HG03521 (cell line): ENCODE results near the gene SEMA4B.
"Not testable (repeated sequence)": the region's sequence is repeated elsewhere in the genome, so short reads cannot be mapped to it uniquely, and the experiment has no call there.

Experiments used
- ATAC-seq: cut with Tn5 transposase; IDR thresholded peaks from one replicate; pipeline ENCODE4 v1.9.1; 2021; ENCODE audit warnings: mild to moderate bottlenecking, moderate library complexity; ENCODE audit not compliant: unreplicated experiment

SEMA4B gene

GRCh38 chr15:90249203-90249863, 48.2 kb downstream of the SEMA4B start, which contains the start of gene TTLL13:
TSS of gene TTLL13 (plus strand) at chr15:90249556. CDS start at chr15:90250631, 1,075 bp downstream.
- no peak for ATAC-seq

DNA sequence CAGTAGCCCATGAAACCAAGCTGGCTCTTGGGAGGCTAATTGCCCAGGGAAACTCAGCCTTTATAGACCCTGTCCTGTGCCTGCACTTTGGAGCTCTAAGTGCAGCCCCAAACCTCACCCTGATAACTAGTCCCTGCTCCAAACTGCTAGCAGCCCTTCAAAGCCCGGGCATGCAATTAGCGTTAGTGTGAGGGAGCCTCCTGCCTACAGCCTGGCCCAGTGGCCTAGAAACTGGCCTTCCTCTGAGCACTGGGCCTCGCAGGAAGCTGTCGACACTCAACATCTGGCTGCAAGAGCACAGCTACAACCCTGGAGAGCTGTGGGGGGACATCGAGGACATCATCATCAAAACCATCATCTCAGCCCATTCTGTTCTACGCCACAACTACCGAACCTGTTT, 56.6 kb downstream of the SEMA4B start:
- ATAC-seq, result no peak

- ATAC-seq, result peak; percentile 77
Observed at GRCh38 chr15:90259524-90259923, 58.4 kb downstream of the SEMA4B start.

GRCh38 chr15:90260731-90261130, 59.6 kb downstream of the SEMA4B start:
- ATAC-seq, result not testable (repeated sequence)

- no peak for ATAC-seq
Observed at GRCh38 chr15:90261811-90262210, 60.7 kb downstream of the SEMA4B start.

GRCh38 chr15:90262426-90262825, 61.3 kb downstream of the SEMA4B start:
- no peak for ATAC-seq

DNA sequence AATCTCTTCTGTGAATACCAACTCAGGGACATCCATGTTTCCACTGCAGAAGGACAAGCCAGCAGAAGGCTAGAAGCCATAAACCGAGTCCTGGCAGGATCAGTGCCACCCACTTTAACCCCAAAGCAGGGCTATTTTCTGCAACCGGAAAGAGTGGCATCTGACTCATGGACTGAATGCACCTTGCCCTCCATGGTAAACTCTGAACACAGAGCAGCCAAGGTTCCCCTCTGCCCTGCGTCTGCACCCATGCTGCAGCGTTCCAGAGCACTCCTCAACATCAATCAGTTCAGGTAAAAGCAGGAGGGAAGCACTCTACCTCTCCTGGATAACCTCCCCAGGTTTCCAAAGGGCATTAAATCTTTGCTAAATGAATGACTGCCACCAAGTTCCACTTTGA, 63.5 kb downstream of the SEMA4B start:
- no peak for ATAC-seq

GRCh38 chr15:90265271-90266060, 64.3 kb downstream of the SEMA4B start, which contains the start of gene NGRN:
TSS of gene NGRN (plus strand) at chr15:90265672. CDS start at chr15:90265713, 41 bp downstream.
- peak; percentile 91 for ATAC-seq

DNA sequence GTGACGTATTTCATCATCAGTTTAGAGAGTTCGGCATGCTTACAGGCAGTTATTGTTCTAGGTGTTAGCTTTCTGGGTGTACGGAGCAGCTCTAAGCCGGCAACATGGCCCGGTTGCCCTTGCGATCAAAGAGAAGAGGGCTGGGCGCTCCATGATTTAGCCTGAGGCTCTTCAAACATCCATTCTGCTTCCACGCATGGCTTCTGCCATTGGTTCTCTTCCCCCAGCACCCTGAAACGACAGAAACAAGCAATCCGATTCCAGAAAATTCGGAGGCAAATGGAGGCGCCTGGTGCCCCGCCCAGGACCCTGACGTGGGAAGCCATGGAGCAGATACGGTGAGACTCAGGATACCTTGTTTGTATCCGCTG, 64.9 kb downstream of the SEMA4B start:
- ATAC-seq, result no peak

DNA sequence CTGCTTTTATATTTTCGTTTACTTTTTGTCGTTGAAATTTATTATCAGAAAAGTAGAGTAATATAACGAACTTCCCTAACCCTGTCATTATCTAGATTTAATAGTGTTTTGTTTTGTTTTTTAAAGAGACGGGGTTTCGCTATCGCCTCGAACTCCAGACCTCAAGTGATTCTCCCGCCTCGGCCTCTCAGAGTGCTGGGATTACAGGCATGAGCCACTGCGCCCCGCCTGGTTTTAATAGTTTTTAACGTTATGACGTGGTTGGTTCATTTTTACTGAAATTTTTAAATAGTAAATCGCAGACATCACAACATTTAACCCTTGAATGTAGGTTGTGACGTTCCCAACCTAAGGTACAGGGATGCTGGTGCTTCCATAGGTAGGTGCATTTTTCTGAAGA, 65.4 kb downstream of the SEMA4B start:
- no peak for ATAC-seq

DNA sequence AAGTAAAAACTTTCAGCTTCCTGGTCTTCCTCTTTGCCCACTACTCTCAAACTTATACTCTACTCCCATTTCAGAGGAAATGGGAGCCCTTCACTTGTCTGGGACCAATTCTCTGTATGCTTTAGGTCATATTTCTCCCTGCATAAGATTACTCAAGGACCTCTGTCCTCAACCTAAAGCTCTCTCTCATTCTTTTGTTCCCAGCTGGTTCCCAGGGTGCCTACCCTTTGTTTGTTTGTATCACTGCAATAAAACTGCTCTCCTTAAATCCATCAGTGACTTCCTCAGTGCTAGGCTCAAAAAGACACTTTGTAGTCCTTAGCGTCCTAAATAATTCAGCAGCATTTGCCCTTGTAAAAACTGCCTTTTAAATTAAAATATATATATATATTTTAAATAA, 67.3 kb downstream of the SEMA4B start:
- ATAC-seq, result no peak

DNA sequence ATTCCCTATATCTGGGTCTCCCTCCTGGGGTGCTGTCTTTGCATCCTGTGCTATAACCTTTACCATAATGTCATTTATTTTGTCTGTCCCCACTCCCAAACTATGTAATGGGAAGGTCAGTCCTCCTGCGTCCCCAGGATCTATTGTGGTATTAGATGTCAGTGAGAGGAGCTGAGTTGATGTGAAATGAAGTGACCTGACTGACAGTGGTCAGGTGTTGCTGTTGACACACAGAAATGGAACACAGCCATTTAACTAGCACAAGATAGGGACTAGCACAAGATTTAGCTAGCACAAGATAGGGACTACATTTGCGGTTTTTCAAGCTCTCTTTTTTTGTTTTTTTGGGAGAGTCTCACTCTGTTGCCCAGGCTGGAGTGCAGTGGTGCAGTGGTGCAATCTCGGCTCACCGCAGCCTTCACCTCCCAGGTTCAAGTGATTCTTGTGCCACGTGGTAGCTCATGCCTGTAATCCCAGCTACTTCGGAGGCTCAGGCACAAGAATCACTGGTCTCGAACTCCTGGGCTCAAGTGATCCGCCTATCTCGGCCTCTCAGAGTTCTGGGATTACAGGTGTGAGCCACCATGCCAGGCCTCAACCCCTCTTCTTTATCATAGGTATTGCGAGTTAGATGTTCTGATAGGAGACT, 69.5 kb downstream of the SEMA4B start:
- no peak for ATAC-seq

DNA sequence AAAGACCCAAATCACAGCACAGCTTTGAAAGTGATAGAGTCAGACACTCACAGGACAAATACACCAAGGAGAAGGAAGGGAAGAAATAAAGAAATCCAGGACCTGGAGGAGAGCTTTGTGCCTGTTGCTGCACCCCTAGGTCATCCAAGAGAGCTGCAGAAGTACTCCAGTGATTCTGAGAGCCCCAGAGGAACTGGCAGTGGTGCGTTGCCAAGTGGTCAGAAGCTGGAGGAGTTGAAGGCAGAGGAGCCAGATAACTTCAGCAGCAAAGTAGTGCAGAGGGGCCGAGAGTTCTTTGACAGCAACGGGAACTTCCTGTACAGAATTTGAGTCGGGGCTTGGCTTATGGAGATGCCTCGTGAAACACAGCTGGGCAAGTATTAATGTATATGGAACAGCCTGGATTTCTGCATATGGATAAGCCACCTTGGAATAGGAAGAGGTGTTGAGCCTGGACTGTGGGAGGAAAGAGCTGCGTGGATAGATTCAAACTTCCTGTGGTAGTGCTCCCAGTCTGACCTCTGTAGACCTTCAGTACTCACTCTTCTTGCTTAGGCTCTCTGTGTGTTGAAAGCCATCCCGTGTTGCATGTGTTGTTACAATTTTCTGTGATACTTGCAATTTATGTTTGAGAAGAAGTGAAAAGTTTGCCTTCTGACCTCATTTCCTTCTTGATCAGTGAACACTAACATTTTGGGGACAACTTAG, 70.5 kb downstream of the SEMA4B start:
- ATAC-seq, result no peak

GRCh38 chr15:90278467-90278866, 77.3 kb downstream of the SEMA4B start:
- not testable (repeated sequence) for ATAC-seq
